HL-60 (cell line): Measurements from ENCODE around the gene SETMAR.

Experiments used
- GABPA ChIP-seq: IDR thresholded peaks from 2 replicates; pipeline ENCODE4 v1.6.1; 2012; ENCODE audit warnings: low read depth
- POLR2AphosphoS5 ChIP-seq: IDR thresholded peaks from 2 replicates; pipeline ENCODE4 v1.6.1; 2012; ENCODE audit warnings: low read depth
- SPI1 ChIP-seq: IDR thresholded peaks from 2 replicates; pipeline ENCODE4 v1.6.1; 2012; ENCODE audit warnings: low read depth, mild to moderate bottlenecking, borderline replicate concordance
- TF ChIP-seq, protein P1 (sequence below): IDR thresholded peaks from 2 replicates; pipeline ENCODE4 v1.6.1; 2012; ENCODE audit warnings: low read depth; ENCODE audit not compliant: insufficient replicate concordance
- TF ChIP-seq, protein P2 (sequence below): IDR thresholded peaks from one replicate; pipeline ENCODE4 v1.5.1; 2011; ENCODE audit warnings: low read length, control low read depth, inconsistent platforms; ENCODE audit not compliant: insufficient read depth

DNA sequence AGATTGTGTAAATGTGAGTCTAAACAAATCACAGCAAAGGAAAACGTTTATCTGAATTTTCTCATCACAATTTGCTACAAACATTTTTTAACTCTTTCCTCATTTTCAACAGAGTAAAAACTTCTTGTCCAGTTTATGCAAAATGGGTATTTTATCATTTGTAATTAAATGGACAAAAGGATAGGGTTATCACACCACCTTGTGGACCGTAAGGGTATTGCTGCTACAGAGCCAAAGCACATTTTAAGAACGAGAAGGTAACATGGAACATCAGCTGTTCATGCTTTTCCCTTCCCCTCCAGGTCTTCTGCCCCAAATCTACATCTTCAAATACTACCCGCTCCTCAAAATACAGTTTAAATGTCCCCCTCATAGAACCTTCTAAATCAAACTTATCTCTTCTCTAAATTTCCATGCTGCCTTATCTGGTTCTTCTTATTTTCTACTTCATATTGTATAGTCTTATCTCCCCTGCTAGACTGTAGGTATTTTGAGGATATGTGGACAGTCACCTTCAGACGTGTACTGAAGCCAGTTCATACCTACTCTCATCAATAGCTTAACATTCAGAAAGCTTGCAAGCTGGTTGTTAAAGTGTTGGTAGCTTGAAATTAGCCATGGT, 12.8 kb upstream of the SETMAR start:
- TF ChIP-seq, protein P1, sequence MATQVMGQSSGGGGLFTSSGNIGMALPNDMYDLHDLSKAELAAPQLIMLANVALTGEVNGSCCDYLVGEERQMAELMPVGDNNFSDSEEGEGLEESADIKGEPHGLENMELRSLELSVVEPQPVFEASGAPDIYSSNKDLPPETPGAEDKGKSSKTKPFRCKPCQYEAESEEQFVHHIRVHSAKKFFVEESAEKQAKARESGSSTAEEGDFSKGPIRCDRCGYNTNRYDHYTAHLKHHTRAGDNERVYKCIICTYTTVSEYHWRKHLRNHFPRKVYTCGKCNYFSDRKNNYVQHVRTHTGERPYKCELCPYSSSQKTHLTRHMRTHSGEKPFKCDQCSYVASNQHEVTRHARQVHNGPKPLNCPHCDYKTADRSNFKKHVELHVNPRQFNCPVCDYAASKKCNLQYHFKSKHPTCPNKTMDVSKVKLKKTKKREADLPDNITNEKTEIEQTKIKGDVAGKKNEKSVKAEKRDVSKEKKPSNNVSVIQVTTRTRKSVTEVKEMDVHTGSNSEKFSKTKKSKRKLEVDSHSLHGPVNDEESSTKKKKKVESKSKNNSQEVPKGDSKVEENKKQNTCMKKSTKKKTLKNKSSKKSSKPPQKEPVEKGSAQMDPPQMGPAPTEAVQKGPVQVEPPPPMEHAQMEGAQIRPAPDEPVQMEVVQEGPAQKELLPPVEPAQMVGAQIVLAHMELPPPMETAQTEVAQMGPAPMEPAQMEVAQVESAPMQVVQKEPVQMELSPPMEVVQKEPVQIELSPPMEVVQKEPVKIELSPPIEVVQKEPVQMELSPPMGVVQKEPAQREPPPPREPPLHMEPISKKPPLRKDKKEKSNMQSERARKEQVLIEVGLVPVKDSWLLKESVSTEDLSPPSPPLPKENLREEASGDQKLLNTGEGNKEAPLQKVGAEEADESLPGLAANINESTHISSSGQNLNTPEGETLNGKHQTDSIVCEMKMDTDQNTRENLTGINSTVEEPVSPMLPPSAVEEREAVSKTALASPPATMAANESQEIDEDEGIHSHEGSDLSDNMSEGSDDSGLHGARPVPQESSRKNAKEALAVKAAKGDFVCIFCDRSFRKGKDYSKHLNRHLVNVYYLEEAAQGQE, result no peak
- TF ChIP-seq, protein P2, sequence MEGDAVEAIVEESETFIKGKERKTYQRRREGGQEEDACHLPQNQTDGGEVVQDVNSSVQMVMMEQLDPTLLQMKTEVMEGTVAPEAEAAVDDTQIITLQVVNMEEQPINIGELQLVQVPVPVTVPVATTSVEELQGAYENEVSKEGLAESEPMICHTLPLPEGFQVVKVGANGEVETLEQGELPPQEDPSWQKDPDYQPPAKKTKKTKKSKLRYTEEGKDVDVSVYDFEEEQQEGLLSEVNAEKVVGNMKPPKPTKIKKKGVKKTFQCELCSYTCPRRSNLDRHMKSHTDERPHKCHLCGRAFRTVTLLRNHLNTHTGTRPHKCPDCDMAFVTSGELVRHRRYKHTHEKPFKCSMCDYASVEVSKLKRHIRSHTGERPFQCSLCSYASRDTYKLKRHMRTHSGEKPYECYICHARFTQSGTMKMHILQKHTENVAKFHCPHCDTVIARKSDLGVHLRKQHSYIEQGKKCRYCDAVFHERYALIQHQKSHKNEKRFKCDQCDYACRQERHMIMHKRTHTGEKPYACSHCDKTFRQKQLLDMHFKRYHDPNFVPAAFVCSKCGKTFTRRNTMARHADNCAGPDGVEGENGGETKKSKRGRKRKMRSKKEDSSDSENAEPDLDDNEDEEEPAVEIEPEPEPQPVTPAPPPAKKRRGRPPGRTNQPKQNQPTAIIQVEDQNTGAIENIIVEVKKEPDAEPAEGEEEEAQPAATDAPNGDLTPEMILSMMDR, result peak; percentile 87
- TF ChIP-seq POLR2AphosphoS5 (no peak), GABPA (no peak), SPI1 (no peak)
